Gastrocnemius medialis (tissue), 4 donors: ENCODE measurements around the gene HADHB.

Experiments used
- POLR2A ChIP-seq, 2 donors: fragments of 450-650 bp; IDR thresholded peaks; one replicate each; pipeline ENCODE4 v1.6.1; 2017; ENCODE audit warnings: antibody characterized with exemption in 2 of 2, mild to moderate bottlenecking in 2 of 2, moderate library complexity in 2 of 2
- TF ChIP-seq, protein P1 (sequence below), 5 experiments: fragments of 450-650 bp in 3 of 5; fragments of 200-600 bp in 2 of 5; sonication (generic) in 2 of 5; IDR thresholded peaks in 4 of 5; conservative IDR thresholded peaks in 1 of 5; 1 replicate in 4 of 5; 2 replicates in 1 of 5; pipeline ENCODE4 v1.5.1; 2016 to 2019; ENCODE audit warnings: antibody characterized with exemption in 5 of 5, mild to moderate bottlenecking in 3 of 5, moderate library complexity in 3 of 5

DNA sequence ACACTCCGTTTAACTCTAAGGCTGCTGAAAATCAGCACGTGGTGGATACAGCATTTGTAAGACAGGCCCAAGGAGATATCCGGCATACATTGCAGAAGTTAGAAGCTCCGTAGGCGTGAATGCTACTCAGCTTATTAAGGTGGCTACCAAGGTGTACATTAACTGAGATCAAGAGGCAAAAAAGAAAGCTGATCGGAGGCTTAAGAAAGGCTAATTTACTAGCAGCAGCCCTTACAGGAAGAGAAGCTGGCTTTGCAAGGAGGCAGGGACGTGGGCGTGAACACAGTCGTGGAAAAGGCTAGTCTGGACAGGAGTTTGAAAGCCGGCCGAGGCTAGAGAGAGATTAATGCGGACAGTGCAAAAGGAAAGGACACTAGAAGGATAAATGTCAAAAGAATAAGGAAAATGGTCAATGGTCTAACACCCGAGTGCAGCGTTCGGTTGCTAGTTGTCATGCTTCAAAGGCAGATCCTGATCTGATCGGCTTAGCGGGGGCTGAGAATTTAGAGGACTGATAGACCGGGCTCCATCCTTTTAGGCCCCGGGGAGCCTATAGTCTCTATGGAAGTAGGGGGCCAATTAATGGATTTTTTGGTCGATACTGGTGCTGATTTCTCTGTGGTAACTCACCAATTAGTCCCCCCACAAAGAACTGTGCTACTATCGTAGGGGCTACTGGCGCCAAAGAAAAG, 55.6 kb downstream of the HADHB start:
- TF ChIP-seq POLR2A (IDR thresholded peaks at IDR 0.05) = no peak
- TF ChIP-seq, protein P1, sequence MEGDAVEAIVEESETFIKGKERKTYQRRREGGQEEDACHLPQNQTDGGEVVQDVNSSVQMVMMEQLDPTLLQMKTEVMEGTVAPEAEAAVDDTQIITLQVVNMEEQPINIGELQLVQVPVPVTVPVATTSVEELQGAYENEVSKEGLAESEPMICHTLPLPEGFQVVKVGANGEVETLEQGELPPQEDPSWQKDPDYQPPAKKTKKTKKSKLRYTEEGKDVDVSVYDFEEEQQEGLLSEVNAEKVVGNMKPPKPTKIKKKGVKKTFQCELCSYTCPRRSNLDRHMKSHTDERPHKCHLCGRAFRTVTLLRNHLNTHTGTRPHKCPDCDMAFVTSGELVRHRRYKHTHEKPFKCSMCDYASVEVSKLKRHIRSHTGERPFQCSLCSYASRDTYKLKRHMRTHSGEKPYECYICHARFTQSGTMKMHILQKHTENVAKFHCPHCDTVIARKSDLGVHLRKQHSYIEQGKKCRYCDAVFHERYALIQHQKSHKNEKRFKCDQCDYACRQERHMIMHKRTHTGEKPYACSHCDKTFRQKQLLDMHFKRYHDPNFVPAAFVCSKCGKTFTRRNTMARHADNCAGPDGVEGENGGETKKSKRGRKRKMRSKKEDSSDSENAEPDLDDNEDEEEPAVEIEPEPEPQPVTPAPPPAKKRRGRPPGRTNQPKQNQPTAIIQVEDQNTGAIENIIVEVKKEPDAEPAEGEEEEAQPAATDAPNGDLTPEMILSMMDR (IDR thresholded peaks at IDR 0.05 in 4 of 5, conservative IDR thresholded peaks at IDR 0.05 in 1 of 5) = no peak
